ENCODE measurements around the gene ZDHHC8.

DNA sequence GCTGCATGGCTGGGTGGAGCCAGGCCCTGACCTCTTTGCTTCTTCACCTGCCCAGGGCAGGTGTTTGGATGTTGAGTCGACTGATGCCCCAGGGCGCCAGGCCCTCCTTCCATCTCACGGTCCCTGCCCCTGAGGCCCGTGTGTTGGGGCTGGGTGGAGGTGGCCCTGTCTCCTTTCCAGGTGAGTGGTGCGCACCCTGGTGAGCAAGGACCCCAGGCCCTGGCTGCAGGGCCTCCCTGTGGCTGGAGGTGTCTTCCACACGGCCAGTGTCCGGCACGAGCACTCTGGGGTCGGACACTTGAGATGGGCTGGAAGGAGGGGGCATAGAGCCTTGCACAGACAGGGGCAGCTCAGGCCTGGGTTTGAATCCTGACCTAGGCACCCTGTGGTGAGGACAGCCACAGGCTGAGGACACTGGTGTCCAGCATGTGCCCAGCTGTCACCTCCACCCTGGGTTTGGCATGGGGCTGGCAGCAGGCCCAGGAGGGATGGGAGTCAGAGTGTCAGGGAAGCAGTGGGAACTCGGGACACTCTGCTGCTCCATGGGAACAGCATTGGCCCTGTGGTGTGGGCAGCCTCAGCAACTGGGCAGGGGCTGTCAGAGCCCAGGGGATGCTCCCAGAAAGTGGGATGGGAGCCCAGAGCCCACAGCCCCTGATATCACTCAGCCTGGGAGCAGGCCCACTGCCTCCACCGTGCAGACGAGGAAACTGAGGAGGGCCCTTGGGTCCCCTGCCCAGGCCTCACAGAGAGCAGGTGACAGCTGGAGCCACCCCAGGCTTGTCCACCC is 56.4 kb downstream of the ZDHHC8 start:
- TF ChIP-seq REST (IDR thresholded peaks at IDR 0.05; ENCODE audit: insufficient replicate concordance, low read depth) (no peak), POLR2AphosphoS5 (IDR thresholded peaks at IDR 0.05; ENCODE audit: low read depth) (no peak), GABPA (IDR thresholded peaks at IDR 0.05; ENCODE audit: low read depth) (no peak)
- TF ChIP-seq, protein P1, sequence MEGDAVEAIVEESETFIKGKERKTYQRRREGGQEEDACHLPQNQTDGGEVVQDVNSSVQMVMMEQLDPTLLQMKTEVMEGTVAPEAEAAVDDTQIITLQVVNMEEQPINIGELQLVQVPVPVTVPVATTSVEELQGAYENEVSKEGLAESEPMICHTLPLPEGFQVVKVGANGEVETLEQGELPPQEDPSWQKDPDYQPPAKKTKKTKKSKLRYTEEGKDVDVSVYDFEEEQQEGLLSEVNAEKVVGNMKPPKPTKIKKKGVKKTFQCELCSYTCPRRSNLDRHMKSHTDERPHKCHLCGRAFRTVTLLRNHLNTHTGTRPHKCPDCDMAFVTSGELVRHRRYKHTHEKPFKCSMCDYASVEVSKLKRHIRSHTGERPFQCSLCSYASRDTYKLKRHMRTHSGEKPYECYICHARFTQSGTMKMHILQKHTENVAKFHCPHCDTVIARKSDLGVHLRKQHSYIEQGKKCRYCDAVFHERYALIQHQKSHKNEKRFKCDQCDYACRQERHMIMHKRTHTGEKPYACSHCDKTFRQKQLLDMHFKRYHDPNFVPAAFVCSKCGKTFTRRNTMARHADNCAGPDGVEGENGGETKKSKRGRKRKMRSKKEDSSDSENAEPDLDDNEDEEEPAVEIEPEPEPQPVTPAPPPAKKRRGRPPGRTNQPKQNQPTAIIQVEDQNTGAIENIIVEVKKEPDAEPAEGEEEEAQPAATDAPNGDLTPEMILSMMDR (IDR thresholded peaks at IDR 0.05; ENCODE audit: insufficient read depth, low read length) = no peak

Data from HL-60 (cell line).